HG03045 (cell line): ENCODE results near the gene KIAA1549.

Source experiments
- ATAC-seq: cut with Tn5 transposase; IDR thresholded peaks from one replicate; pipeline ENCODE4 v1.9.1; 2021; ENCODE audit warnings: mild to moderate bottlenecking, moderate library complexity; ENCODE audit not compliant: unreplicated experiment

The KIAA1549 gene

GRCh38 chr7:138911007-138911406 lies 70.2 kb downstream of the KIAA1549 start:
- no peak for ATAC-seq

GRCh38 chr7:138907850-138908249 lies 73.3 kb downstream of the KIAA1549 start:
- ATAC-seq = no peak

GRCh38 chr7:138907201-138907847 lies 73.9 kb downstream of the KIAA1549 start:
- ATAC-seq = no peak

- ATAC-seq = no peak
Measured at GRCh38 chr7:138903859-138904435, 77.2 kb downstream of the KIAA1549 start.

DNA sequence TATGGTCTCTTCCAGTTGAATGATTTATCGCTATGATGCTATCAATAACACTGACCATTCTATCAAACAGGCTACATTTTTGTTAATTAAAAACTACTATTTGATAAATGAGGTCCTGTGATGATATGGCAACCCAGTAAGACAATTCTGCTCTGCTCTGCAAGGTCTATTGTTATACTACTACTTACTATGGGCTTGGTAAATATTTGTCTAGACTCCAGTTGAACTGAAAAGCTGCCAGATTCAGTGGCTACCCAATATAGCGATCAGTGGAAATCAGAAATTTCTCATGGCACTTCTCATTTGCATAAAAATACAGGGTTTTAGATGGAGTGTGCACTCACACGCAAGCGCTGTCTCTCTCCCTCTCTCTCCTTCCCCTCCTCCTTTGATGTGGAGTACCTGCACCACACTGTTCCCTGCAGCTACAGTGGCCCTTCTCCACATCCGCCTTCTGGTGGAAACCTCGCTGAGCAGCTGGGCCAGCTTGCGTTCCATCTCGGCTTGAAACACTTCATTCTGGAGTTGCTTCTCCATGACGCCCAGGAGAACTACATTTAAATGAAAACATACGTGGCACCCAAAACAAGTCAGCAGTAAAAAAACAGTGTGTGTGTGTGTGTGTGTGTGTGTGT lies 77.9 kb downstream of the KIAA1549 start:
- no peak for ATAC-seq

GRCh38 chr7:138902161-138902560 lies 79.0 kb downstream of the KIAA1549 start:
- ATAC-seq = no peak

DNA sequence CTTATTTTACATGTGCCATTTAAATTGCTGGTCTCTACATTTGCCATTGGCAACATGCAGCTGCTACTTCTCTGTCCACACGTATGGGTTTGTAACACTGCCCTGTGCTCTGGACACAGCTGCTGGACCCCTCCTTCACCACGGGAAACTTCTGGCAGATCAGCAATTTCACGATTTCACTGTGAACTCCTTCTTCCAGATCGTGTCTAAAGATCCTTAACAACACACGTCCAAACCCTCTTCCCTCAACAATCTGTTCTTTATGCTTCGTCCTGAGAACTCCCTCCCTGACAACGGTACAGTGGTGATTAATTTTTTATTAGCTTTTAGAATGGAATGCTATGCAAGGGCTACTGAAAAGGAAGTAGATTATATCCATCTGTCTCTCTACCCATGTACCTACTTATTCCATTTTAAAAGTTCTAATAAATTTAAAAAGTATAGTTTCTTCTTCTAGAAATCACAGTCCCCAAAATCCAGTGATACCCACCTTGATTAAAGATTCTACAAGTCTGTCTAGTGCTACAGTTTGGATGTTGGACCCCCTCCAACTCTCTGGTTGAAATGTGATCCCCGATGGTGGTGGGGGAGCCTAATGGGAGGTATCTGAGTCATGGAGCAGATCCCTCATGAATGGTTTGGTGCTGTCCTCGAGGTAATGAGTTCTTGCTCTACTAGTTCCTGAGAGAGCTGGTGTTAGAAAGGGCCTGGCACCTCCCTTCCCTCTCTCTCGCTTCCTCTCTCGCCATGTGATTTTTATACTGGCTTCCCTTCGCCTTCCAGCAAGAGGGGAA lies 81.0 kb downstream of the KIAA1549 start:
- ATAC-seq = no peak

DNA sequence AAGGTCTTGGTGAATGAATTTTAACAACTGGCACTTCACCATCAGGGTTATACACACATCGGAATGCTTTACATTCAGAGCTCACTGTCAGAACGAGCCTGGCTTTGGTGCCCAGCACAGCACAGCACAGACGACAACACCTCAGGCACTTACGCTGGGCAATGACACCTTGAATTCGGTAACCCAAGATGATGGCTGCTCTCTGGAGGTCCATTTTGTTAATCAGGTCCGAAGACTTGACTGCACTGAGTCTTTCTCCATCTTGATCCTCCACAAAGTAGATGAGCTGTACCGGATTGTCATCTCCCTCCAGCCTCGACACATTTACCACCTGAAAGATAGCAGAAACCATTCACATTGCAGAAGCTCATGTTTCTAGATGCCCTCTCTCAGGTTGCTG lies 82.4 kb downstream of the KIAA1549 start:
- no peak for ATAC-seq

DNA sequence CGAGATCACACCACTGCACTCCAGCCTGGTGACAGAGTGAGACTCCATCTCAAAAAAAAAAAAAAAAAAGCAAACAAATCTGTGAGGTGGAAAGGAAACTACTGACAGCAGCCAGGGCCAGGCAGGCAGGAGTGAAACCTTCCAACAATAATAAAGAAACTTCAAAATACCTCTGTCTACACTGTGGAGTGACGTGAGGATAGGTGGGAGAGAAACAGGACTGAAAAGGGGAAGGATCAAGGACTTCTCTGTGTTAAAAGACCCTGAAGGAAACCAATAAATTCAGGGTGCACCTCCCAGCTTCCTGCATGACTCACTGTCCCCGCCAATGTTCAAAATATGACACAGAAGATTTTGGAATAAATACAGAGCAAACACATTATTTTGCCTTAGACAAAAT lies 82.9 kb downstream of the KIAA1549 start:
- ATAC-seq = no peak

DNA sequence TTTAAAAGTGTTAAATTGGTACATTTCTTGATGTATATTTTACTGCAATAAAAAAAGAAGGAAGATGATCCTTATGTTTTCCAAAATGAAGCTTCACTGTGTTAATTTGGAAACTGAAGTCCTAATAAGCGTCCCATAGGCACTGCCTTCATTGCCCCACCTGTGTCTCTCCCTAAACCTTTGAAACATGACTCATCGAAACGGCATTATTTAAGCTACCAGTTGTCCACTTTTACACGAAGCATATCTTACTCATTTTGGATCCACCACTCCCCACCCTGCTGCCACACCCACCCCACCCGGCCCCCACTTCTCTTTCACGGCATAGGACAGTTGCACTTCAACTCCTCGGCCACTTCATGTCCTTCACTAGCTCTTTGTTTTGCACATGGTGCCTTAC lies 85.5 kb downstream of the KIAA1549 start:
- no peak for ATAC-seq

- no peak for ATAC-seq
Measured at GRCh38 chr7:138893258-138893657, 87.9 kb downstream of the KIAA1549 start.

DNA sequence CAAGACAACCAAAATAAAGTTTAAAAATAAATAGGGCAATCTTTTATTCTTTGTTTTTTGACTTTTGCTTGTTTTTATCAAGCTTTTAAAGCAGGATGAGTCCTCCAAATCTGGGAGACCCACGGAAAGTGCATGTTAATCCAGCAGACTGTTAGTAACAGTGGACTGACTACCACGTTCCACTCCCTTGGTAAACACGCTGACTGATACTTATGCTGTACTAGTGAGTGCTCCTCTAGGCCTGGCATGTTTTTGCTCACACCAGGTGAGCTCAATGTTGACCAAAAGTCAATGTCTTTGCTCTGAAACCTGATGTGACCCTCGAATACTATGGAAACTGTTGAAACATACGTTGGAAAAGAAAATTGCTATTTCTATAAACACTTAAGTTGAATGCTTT lies 88.4 kb downstream of the KIAA1549 start:
- no peak for ATAC-seq

GRCh38 chr7:138892006-138892630 lies 89.1 kb downstream of the KIAA1549 start:
- ATAC-seq = no peak

GRCh38 chr7:138891446-138891810 lies 89.8 kb downstream of the KIAA1549 start:
- ATAC-seq = no peak

DNA sequence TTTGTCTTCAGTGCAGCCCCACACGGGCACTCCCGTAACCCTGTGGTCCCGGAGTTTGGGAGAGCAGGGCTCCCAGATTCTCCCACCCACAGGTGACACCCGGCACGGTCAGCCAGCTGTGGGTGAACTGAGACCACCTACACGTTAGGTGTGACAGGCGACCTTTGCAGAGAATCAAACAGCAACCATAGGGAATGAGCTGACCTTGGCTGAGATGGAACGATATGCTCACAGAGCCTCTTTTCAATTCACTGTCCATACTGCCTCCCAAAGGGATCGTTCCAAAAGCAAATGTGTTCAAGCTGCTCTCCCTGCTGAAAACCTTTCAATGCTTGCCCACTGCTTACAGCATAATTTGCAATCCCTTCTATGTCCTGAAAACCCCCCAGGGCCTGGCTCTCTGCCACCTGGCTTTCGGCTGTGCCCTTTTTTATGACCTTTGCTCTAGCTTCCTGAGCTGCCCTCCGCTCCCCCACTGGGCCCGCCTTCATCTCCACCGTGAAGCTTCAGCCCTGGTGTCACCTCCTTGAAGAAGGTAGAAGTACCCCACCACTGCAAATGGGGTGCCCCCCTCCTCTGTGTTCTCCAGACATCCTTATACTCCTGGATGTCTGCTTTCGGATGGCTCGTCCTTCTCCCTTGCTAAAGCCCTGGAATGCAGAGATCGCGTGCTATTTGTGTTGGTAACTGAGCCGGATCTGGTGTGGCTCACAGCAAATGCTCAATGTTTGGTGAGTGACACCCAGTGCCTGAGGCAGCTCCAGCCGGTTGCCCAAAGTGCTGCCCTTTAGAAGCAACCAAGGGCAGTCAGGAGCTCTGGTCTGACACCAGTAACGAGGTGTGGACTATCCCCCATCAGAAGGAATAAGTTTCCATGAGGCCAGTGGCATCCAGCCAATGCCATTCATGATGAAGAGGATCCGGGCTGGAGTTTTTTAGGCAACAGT lies 90.4 kb downstream of the KIAA1549 start:
- no peak for ATAC-seq

GRCh38 chr7:138889582-138890498 lies 91.3 kb downstream of the KIAA1549 start:
- ATAC-seq = no peak

GRCh38 chr7:138887872-138888656 lies 93.1 kb downstream of the KIAA1549 start:
- no peak for ATAC-seq

- ATAC-seq = no peak
Measured at GRCh38 chr7:138887085-138887710, 94.0 kb downstream of the KIAA1549 start.
